Cardiac septum (tissue), 1 donor: ENCODE results near the gene PSD4. TPM values are rescaled to one million over a fixed set of nuclear protein-coding genes. Genes with fewer than 3 reads are reported as not detected.

ENCODE experiments used
- DNase-seq: peaks from one replicate; pipeline ENCODE4 v3.0.0-alpha.2; 2020; ENCODE audit warnings: low spot score
- intact Hi-C: fragments of 100-400 bp; cut with DNase I; formaldehyde crosslinking; loops from one replicate; pipeline ENCODE4 v1.14.0; 2022
- total RNA-seq: library from RNA; stranded (reverse); fragmentation: NEBNext Ultra II Directional; extraction: Animal tissue kit (Norgen Biotek cat#: 25700); gene quantifications from one replicate; pipeline ENCODE4 v1.2.1, GENCODE V29; 2021
- donor health status: DM: no; HTN: no; CAD: no.

The PSD4 gene
- total RNA-seq, 1 donor from 2014 or later, result 2.3 TPM

GRCh38 chr2:113216321-113216720, 42.5 kb downstream of the PSD4 start:
- DNase-seq, result no peak
- intact Hi-C loops, result no loop called here

- no peak for DNase-seq
- intact Hi-C loops, result no loop called here
Observed at GRCh38 chr2:113216891-113217454, 43.2 kb downstream of the PSD4 start.

GRCh38 chr2:113217455-113218282, 43.9 kb downstream of the PSD4 start:
- intact Hi-C loops, result no loop called here
- no peak for DNase-seq

GRCh38 chr2:113218283-113219091, 44.7 kb downstream of the PSD4 start:
- DNase-seq, result no peak
- intact Hi-C loops, result no loop called here

GRCh38 chr2:113219092-113219441, 45.3 kb downstream of the PSD4 start:
- intact Hi-C loops, result no loop called here
- DNase-seq, result no peak

- intact Hi-C loops, result no loop called here
- DNase-seq, result no peak
Observed at GRCh38 chr2:113219525-113219888, 45.7 kb downstream of the PSD4 start.

GRCh38 chr2:113219889-113220641, 46.3 kb downstream of the PSD4 start:
- intact Hi-C loops, result no loop called here
- no peak for DNase-seq

- intact Hi-C loops, result no loop called here
- no peak for DNase-seq
Observed at GRCh38 chr2:113220970-113221708, 47.4 kb downstream of the PSD4 start.

GRCh38 chr2:113221846-113222245, 48.1 kb downstream of the PSD4 start:
- DNase-seq, result no peak

GRCh38 chr2:113223813-113224212, 50.0 kb downstream of the PSD4 start:
- DNase-seq, result no peak
- intact Hi-C loops, result no loop called here

More at GRCh38 chr2:113221846-113222245, 48.1 kb downstream of the PSD4 start:
- intact Hi-C loops, result no loop called here

- DNase-seq, result no peak
- intact Hi-C loops, result no loop called here
Observed at GRCh38 chr2:113224647-113225236, 51.0 kb downstream of the PSD4 start.

GRCh38 chr2:113225263-113226259, 51.8 kb downstream of the PSD4 start:
- DNase-seq, result no peak
- intact Hi-C loops, result no loop called here

- intact Hi-C loops, result no loop called here
- no peak for DNase-seq
Observed at GRCh38 chr2:113226462-113226861, 52.7 kb downstream of the PSD4 start.

GRCh38 chr2:113227290-113227689, 53.5 kb downstream of the PSD4 start:
- intact Hi-C loops, result no loop called here
- DNase-seq, result no peak

- DNase-seq, result no peak
- intact Hi-C loops, result no loop called here
Observed at GRCh38 chr2:113227698-113228097, 53.9 kb downstream of the PSD4 start.

GRCh38 chr2:113228351-113228750, 54.6 kb downstream of the PSD4 start:
- DNase-seq, result no peak
- intact Hi-C loops, result no loop called here

- no peak for DNase-seq
- intact Hi-C loops, result no loop called here
Observed at GRCh38 chr2:113228991-113229716, 55.4 kb downstream of the PSD4 start.
